NCI-H82 treated with DMSO at 0.1 percent for 48 hours (cell line): ENCODE measurements around the gene IL1RAPL1.

Experiments used
- DNase-seq: peaks from one replicate; lab custom pipeline; 2025; ENCODE audit not compliant: unreplicated experiment; lab: John Stamatoyannopoulos, UW

Gene IL1RAPL1

DNA sequence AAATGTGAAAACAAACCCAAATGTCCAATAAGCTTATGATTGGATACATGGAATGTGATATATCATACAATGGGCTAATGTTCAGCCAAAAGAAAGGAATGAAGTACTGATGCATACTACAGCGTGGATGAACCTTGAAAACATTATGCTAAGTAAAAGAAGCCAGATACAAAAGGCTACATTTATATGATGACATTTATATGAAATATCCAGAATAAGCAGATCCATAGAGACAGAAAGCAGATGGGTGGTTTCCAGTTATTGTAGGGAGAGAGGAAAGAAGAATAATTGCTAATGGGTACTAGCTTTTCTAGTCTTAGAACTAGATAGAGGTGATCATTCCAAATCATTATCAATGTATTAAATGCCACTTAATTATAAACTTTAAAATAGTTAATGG is 801.3 kb downstream of the IL1RAPL1 start:
- DNase-seq, result no peak

DNA sequence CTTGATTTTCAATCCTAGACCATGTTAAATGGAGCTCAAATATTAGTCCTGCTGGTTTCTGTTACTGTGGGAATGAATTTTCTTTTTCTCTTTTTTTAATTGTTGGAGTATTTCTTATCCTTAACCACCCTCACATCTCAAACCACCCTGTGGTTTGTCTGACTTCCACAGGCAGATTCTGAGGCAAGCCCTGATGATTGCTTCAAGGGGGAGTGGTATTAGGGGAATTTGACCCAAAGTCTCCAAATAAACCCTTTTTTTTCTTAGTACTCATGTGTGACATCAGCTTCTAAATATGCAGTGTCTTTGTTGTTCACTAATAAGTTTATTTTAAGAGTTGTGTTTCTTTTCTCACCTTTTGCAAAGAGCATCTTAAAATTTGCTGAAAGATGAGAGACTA is 810.3 kb downstream of the IL1RAPL1 start:
- DNase-seq, result no peak

DNA sequence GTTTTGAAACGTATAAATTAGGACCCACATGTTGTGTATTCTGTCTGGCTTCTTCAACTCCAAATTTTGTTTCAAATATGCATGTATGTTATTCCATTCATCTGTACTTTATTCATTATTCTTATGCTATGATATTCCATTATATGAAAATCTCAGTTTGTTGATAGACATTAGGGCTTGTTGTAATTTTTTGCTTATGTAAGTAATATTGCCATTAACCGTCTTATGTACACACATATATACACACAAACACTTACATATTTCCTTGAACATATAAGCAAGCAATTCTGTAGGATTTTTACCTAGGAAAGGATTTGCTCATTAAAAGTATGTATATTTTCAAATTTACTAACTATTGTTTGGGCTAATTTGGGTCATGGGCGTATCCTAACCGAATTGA is 820.1 kb downstream of the IL1RAPL1 start:
- no peak for DNase-seq

DNA sequence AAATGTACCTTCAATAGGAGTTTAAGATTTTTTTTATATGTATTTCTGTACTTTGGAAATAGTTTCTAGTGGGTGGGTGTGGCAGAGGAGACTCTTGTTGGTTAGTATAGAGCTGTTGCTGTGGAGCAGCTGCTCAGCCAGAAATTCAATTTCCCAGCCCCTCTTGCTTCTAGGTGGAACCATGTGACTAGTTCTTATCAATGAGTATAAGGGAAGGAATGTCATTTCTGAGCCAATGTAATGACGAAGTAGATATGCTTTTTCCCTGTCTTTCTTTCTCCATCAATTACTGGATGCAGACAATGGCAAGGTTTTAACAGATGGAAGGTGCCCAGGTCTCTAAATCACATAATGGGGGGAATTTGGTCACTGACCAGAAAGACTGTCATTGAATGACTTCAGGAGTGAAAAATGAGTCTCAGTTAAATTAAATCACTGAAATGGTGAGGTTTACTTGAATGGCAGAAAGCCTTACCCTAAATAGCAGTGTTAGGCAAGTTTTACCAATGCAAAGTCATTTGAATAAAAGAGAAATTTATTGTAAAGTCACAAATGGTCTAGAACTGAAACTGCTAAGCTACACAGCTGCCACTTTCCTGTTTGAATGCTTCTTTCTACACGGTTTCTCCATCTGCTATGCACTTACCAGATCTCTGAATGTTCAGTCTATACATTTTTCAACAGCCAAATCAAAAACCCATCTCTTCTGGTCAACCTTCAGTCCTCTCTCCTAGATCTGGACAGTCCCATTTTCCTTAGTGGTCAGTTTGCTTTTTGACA is 832.7 kb downstream of the IL1RAPL1 start:
- no peak for DNase-seq

DNA sequence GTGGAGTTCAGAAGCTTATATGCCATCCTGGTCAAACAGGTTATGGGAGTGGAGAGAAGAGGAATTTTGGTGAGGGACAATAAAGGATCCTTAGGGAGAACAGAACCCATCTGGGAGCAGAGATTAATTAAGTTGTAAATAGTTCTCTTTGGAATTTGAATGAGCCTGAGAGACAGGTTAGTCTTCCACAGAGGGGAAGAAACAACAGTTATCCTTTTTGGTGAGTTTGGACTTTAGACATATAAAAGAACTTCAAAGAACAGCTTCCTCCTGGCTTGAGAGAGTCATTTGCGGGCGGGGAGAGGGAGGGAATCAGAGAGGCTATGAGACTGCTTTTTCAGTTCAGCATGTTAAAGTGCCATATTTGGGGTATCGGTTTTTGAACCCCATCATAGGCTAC is 834.8 kb downstream of the IL1RAPL1 start:
- no peak for DNase-seq

DNA sequence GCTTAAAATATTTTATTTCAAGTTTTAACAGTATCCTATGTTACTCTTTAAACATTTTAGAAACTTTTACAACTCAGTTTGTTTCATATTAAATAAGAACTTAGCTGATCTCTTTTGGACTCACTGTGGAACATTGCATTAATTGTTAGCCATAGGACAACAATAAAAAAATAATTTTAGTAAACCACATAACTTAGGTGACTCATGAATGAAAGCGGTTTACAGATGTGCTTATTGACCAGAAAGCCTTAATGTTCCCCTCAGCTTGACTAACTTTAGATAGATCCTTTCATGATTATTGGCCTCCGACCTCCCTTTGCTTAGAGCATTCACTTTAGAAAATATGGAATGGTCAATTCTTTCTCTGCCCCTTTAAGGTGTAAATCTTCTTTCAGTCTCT is 844.6 kb downstream of the IL1RAPL1 start:
- no peak for DNase-seq

DNA sequence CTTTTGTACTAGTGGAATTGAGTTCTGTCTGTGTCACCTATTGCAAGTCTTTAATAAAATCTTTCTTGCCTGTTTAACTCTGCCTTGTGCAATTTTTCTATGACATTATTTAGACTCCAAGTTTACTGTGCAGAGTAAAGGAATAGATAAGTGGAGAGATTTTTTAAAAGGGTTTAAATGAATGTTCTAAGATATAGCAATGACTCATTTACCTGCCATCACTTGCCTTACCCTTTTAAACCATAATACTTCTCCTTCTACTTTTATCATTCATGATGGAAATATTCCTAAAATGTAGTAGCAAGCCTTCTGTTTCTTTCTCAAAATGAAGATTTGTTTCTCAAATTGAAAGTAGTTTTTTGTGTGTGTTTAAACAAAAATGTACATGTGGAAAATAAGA is 845.3 kb downstream of the IL1RAPL1 start:
- no peak for DNase-seq

DNA sequence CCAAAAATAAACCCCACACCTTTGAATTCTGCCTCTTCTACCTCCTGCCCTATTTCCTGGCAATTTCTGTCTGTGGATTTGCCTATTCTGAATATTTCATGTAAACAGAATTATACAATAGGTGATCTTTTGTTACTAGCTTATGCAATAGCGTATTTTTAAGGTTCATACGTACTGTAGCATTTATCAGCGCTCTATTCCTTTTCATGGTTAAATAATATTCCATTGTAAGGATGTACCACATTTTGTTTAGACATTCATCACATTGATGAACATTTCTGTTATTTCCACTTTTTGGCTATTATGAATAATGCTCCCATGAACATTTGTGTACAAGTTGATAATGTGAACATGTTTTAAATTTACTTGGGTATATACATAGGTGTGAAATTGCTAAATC is 847.7 kb downstream of the IL1RAPL1 start:
- no peak for DNase-seq

DNA sequence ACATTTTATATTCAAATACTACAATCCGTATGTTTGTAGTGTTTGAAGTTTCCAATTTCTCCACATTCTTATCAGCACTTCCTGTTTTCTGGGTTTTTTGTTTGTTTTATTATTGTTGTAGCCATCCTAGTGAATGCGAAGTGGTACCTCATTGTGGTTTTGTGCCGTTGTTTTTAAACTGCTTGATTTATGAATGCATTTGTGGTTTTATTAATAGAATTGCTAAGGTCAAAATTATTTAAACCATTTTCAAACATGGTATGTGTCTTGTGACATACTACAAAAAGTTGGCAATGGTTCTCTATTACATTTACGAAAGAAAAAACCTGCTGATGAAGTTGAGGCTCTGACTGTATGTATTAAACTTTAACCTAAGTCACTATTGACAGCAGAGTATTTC is 848.1 kb downstream of the IL1RAPL1 start:
- DNase-seq, result no peak

DNA sequence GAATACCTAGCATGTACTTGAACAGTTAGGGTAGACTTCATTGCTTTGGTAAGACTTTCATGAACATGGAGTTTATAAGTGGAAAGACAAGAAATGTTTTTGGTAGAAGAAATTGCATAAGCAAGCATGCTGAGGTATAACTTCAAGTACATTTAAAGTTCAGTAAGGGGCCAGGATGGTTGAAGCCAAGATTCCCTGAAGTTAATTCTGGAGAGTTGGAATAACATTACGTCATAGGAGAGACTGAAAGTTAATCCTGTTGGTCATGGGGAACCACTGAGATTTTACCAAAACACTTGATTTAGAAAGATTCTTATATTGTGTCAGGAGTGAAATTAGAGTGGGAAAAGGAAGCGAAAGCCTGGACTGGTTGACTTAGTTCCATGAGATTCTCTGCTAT is 860.6 kb downstream of the IL1RAPL1 start:
- DNase-seq, result no peak

DNA sequence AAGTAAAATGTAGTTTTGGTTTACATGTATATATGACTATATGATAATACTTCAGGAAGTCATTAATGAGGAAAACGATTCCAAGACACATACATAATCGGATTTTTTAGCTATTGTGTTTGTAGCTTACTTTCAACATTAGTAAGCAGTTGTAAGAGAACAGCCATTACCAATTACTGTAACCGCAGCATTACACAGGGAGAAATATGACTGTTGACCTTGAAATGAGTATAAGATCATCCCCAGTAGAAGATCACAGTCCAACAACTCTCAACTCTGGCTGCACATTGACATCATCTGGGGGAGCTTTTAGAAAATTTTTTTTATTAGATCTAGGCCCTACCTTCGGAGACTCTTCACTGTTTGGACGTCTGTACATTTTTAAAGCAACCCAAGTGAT is 866.1 kb downstream of the IL1RAPL1 start:
- DNase-seq, result no peak

DNA sequence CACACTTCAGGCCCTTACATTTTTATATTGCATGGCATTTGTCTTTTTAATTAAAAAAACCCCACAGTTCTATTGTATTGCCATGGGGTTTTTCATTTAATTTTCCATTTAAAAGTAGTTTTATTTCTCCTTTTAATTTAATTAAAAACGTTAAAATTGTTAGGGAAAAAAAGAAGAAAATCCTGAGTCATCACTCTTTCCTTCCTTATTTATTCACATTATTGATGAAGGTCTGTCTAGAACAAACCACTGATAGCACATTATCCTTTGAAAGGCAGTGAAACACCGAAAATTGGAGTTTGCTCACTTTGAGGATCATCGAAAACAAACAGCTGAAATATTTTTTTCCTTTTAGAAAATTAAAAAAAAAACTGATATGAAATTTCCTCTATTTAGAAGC is 868.5 kb downstream of the IL1RAPL1 start:
- DNase-seq, result no peak

DNA sequence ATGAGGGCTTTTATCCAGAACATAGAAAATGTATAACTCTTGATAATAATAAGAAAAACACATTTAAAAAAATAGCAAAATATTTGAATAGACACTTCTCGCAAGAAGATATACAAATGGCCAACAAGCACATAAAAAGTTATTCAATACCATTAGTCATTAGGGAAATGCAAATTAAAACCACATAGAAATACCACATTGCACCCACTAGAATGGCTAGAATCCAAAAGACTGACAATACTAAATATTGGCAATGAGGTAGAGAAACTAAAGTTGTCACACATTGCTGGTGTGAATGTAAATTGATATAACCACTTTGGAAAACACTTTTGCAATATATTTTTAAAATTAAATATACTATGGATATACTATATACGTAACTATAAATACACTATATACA is 873.8 kb downstream of the IL1RAPL1 start:
- no peak for DNase-seq

DNA sequence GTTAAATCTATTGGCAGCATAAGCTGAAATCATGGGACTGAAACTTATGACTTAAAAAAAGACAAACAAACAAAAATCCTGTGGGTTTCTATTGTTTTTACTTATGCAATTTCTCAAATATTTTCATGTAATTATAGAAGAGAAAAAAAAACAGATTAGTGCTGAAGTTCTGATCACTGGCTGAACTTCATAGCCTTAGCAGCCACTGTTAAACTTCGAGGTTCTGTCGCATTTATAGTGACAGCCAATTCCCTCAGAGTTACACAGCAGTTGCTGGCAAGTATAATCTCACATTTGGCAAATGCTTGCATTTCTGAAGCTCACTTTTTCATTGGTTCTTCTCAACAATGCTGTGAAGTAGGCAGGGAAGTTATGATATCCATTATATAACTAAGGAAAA is 879.2 kb downstream of the IL1RAPL1 start:
- DNase-seq, result no peak

DNA sequence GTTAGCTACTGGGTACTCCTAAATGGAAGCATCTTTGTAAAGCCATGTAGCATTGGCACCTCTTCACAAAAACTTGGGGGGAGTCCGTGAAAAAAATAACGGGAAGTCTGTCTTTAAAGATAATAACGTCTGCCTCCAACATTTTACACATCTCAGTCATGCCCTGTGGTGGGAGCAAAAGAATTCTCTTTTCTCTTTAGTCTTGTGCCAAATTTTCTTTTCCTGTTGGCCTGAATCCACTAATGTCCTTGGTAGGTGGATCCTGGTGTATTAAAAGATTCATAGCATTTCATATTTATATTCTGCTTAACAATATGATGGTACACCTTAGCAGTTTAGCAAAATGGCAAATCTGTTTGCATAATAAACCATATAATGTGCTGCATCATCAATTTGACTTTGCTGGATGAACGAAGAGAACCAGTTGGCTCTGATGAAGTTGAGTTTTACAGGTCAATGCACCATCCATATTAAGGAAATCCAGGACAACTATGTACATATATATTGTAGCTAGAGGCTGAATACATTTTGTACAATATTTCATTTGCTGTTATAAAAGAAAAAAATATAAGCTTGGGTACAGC is 881.8 kb downstream of the IL1RAPL1 start:
- DNase-seq, result no peak

DNA sequence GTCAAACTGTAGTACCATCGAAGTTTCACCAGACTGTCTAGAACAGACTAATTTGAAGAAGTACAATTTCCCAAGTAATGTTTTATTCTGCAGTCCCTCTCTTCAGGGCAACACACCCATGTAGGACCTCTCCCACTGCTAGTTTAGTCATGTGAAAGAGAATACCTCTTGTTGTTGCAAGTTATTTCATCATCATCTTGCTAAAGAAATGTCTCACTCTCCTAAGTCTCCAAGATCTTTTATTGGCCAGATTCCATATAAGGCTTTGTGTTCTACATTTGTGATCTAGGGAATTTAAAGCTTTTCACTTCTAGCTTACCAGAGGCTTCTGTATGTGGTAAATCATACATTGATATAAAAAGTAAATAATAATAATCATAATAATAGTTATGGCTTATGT is 882.8 kb downstream of the IL1RAPL1 start:
- no peak for DNase-seq

DNA sequence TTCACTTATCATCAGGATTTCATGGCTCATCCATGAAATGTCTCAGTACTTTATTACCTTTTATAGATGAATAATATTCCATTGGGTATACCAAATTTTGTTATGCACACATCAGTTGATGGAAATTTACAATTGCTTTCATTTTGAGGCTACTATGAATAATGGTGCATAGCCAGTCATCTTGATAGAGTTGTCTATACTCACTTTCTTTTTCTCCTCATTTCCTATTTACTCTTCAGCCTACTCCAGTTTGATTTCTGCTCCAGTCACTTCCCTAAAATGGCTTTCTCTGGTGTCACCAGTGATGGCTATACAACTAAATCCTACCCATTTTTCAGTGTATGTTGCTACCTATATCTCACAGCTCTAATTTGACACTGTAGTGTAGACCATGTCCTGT is 884.6 kb downstream of the IL1RAPL1 start:
- DNase-seq, result no peak

DNA sequence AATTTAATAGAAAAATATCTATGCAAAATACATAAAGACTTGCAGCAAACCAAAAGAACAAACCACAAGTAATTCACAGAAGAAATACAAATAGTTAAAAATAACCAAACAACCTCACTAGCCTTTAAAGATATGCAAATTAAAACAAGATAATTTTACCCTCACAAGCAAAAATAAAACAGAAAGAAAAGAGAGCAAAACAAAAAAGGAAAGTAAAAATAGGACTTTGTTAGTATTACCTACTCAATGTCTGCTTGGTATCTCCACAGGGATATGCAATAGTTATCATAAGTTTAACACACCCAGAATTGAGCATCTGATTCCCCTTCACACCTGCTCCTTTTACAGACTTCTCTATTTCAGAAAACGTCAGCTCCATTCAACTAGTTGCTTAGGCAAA is 890.6 kb downstream of the IL1RAPL1 start:
- no peak for DNase-seq

DNA sequence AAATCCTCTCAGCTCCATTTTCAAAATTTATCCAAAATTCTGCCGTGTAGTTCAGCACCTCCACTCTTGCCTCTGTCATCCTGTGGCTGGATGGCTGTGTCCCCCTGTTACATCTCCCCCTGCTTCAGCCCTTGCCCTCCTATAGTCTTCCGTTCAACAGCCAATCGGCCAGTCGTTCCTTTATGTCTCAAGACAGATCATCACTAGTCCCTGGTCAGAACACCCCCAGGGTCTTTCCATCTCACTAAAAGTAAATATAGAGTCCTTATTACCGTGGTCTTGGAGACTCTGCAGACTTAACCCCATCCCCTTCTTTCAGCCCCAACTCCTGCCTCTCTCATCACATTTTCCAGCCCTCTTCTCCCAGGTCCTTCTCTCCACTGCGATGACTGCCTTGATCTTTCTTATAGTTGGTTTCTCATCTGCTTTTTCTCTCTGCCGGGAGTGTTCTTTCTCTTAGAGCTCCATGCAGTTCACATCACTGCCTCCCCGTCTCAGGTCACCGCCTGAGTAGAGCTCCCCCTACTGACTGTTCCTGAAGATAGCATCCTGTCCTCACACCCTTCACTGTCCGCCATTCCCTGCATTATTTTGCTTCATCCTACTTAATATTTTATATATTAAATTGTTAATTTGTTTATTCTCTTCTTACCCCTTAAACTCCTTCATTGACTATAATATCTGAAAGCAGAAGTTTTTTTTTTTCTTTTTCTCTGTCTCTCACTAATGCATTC is 891.3 kb downstream of the IL1RAPL1 start:
- DNase-seq, result peak; percentile 47

DNA sequence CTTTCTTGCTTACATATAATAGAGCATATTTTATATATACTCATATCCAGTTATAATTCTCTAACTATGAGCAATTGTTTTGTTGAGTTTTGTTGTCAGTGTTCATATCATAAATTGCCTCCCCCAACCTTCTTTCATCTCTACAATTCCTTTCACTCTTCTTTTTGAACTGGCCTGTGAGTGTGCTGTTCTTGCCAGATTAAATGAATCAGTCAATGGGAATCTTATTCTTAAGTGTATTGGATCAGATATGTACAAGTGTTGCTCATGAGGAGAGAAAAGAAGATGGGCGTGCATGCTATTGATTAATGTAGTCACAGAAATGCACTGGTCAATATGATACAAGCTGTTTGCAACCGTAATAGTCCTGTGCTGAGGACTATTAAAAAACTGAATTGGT is 900.0 kb downstream of the IL1RAPL1 start:
- no peak for DNase-seq

DNA sequence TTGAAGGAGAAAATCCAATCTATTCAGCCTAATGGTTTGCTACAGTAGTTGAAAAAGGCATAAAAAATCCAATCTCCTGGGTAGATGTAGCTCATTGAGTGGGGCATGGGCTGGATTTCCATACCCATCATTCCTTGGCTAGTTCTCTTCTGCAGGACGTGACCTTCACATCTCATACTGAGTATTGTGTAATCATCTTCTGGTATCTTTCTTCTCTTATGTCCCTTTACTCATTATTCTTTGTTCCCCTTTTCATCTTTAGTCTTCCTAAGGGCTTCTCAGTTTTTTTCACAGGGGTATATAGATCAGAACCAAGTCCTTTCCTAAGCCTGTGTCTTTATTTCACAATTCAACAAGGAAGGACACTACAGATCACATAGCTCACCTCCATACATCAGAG is 900.5 kb downstream of the IL1RAPL1 start:
- DNase-seq, result no peak

DNA sequence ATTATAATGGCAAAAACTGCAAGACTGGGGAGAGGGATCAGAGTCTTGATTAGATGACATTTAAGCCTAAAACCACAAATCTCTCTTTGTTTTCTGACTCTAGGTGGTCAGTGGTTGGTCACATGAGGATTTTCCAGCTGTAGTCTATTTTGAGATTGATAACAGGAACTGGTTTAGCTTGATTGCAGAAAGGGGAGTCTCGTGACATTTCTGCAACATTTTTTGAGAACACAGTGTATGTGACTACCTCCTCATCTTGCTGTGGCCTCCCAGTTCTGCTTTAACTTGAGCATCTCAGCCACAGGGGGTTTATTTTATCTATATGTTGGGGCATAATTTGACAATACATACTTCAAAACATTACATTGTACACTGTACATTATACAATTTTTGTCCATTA is 901.7 kb downstream of the IL1RAPL1 start:
- DNase-seq, result no peak
